NCI-H226 (cell line): ENCODE data around the gene THEMIS.
"Not testable (repeated sequence)": the region's sequence is repeated elsewhere in the genome, so short reads cannot be mapped to it uniquely, and the experiment has no call there.

Experiments used
- DNase-seq: peaks from one replicate; pipeline ENCODE4 v3.0.0-alpha.2; 2015

Gene THEMIS

GRCh38 chr6:127900935-127901334 is at the start of gene THEMIS:
Gene THEMIS (minus strand): TSS chr6:127901058. CDS start chr6:127900932, 126 bp downstream.
- no peak for DNase-seq

- DNase-seq: no peak
Measured at GRCh38 chr6:127949251-127949650, 48.4 kb upstream of the THEMIS start.

GRCh38 chr6:127946388-127946787 is 45.5 kb upstream of the THEMIS start:
- no peak for DNase-seq

GRCh38 chr6:127945434-127946097 is 44.7 kb upstream of the THEMIS start:
- no peak for DNase-seq

GRCh38 chr6:127941228-127941627 is 40.4 kb upstream of the THEMIS start:
- no peak for DNase-seq

GRCh38 chr6:127939442-127940066 is 38.7 kb upstream of the THEMIS start:
- no peak for DNase-seq

- DNase-seq: peak; percentile 31
Measured at GRCh38 chr6:127938701-127939100, 37.8 kb upstream of the THEMIS start.

- no peak for DNase-seq
Measured at GRCh38 chr6:127937747-127938146, 36.9 kb upstream of the THEMIS start.

- DNase-seq: no peak
Measured at GRCh38 chr6:127937102-127937501, 36.2 kb upstream of the THEMIS start.

GRCh38 chr6:127934956-127935355 is 34.1 kb upstream of the THEMIS start:
- no peak for DNase-seq

- DNase-seq: no peak
Measured at GRCh38 chr6:127933852-127934840, 33.3 kb upstream of the THEMIS start.

GRCh38 chr6:127933137-127933536 is 32.3 kb upstream of the THEMIS start:
- DNase-seq: no peak

GRCh38 chr6:127932708-127933107 is 31.9 kb upstream of the THEMIS start:
- no peak for DNase-seq

GRCh38 chr6:127926441-127926840 is 25.6 kb upstream of the THEMIS start:
- not testable (repeated sequence) for DNase-seq

GRCh38 chr6:127924440-127924839 is 23.6 kb upstream of the THEMIS start:
- DNase-seq: no peak

- DNase-seq: no peak
Measured at GRCh38 chr6:127924031-127924430, 23.2 kb upstream of the THEMIS start.

GRCh38 chr6:127923135-127923534 is 22.3 kb upstream of the THEMIS start:
- DNase-seq: no peak

GRCh38 chr6:127921982-127922381 is 21.1 kb upstream of the THEMIS start:
- DNase-seq: no peak

- DNase-seq: no peak
Measured at GRCh38 chr6:127920804-127921203, 19.9 kb upstream of the THEMIS start.

- DNase-seq: no peak
Measured at GRCh38 chr6:127918506-127919427, 17.9 kb upstream of the THEMIS start.

- no peak for DNase-seq
Measured at GRCh38 chr6:127917766-127918165, 16.9 kb upstream of the THEMIS start.

GRCh38 chr6:127914240-127914639 is 13.4 kb upstream of the THEMIS start:
- no peak for DNase-seq
